Esophagus squamous epithelium (tissue), 4 donors: ENCODE measurements around the gene COL4A2.

ENCODE experiments used
- CTCF ChIP-seq, 6 experiments: fragments of 450-650 bp in 4 of 6; fragments of 200-600 bp in 2 of 6; sonication (generic) in 2 of 6; IDR thresholded peaks; one replicate each; pipeline ENCODE4 v1.5.1; 2016 to 2019; ENCODE audit warnings: antibody characterized with exemption in 6 of 6, mild to moderate bottlenecking in 4 of 6, moderate library complexity in 4 of 6
- POLR2A ChIP-seq, 4 donors: fragments of 450-650 bp; IDR thresholded peaks; one replicate each; pipeline ENCODE4 v1.6.1; 2017; ENCODE audit warnings: antibody characterized with exemption in 4 of 4, mild to moderate bottlenecking in 4 of 4, moderate library complexity in 3 of 4

- TF ChIP-seq POLR2A (IDR thresholded peaks at IDR 0.05): no peak
- TF ChIP-seq CTCF (IDR thresholded peaks at IDR 0.05): no peak
These were observed 136.0 kb downstream of the COL4A2 start for GRCh38 chr13:110442930-110443621.
